ENCODE results near the gene VAT1.

VAT1 gene

DNA sequence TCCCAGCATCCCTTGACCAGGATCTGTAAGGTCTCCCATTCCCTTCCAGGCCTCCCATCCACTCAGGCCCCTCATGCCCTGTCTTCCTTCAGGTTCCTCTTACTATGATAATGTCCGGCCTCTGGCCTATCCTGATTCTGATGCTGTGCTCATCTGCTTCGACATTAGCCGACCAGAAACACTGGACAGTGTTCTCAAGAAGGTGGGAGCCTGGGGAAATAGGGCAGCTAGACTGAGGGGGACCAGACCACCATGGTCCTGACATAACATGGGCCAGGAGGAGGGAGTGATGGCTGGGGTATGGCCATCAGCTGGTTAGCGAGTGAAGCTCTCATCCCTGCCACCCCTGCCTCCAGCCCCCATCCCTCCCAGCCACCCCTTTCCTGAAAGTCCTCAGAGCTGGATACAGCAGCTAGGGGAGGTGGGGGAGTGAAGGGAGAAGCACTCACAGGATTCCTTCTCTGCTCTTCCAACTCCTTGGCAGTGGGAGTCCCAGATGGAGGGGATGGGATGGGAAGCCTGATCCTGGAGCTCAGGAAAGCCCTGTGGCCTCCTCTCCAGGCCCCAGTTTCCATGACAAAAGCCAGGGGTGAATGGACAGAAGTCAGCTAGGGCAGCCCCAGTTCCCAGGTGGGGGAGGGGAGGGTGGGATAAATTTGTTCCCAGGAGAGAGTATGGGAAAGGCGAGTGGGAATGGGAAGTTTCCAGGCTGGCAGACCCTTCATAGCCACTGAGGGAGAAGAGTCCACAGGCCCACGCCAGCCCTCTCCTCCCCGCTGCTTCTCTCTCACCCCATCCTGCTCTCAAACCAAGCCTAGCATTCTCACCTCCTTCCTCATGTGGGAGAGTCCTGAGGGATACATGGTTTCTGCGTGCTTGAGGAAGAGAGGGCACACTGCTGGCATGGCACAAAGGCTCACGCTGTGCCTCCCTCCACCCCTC is 5.2 kb upstream of the VAT1 start:
- DNase-seq (ENCODE audit: low spot score), result no peak

DNA sequence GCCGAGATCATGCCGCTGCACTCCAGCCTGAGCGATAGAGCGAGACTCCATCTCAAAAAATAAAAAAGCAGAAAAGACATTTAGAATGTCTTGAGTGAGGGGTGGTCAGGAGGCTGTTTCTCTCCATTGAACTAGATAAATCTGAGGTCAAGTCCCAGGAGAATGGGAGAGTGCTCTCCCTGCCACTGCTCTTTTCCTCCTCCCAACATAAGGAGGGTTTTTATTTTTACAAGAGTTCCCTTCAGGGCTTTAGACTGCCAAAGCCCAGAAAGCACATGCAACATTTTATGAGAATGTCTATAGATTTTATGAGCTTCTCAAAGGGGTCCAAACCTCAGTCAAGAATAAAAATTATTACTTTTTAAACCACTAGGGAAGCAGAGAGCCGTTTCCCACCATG is 4.4 kb upstream of the VAT1 start:
- DNase-seq (ENCODE audit: low spot score), result no peak

DNA sequence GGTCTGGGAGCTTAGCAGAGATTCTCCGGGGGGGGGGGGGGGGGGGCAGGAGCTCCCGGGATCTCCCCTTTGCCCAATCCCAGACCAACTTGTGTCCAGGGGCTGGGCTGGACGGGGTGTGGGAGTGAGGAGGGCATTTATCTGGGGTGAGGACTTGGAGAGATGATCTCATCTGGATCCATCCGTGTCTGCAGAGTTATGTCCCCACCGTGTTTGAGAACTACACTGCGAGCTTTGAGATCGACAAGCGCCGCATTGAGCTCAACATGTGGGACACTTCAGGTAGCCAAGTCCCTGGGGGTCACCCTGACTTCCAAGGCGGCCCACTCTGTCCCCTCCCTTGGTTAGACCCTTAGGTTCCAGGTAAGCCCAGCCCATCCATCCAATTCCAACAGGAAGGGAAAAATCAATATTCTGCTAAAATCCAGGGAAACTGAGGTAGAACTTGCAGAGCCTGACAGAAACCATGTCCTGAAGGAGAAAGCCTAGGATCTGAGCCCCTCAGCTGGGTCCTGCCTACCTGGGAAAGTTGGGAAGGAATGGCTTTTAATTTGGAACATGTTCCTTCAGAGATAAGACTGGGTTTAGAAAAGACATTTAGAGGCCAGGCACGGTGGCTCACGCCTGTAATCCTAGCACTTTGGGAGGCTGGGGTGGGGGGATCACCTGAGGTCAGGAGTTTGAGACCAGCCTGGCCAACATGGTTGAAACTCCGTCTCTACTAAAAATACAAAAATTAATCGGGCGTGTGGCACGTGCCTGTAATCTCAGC is 3.8 kb upstream of the VAT1 start:
- no peak for DNase-seq (ENCODE audit: low spot score)

DNA sequence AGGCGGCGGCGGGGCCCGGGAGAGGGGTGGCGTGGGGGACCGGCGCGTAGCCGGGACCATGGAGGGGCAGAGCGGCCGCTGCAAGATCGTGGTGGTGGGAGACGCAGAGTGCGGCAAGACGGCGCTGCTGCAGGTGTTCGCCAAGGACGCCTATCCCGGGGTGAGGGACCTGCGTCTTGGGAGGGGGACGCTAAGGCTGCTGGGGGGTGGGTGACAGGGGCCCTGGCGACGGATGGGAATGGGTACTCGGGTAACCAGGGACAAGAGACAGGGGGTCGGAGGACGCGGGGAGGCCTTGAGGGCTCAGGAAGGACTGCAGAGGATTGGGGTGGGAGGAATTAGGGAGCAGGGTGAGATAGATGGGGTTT is 3.1 kb upstream of the VAT1 start:
- DNase-seq (ENCODE audit: low spot score), result no peak

DNA sequence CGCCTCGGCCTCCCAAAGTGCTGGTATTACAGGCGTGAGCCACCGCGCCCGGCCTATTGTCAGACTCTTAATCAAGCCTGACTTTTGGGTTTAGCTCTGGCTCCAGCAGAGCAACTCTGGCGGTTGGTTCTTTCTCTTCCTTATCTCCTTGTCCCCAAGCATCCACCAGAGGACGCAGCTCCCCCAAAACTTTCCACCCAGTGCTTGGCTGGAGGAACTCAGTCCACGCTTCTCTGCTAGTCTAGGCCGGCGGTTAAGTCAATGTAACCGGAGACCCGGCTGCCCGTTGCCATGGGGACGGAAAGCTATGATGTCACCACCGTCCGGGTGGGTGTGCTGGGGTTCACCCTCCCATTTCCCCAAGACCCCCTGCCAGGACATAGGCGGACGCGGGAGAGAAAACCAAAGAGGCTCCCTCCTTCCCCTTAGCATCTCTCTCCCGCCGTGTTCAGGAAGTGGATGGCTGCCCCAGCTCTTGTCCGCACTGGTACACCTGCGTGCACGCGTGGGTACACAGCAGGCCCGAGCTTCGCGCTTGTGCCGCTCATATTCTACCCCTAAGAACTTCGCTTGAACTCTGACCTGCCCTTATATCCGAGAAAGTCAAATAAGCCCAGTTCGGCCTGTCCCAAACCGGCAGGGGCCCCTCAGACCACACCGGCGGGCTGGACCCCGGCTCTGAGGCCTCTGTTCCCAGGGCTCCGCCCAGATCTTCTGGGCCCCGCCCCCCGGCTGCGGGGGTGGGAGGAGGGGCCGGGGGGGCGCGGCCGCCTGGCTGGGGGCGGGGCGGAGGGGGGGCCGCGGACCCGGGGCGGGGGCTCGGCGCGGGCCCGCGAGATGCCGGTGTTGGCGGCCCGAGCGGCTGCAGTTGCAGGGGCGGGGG is 2.5 kb upstream of the VAT1 start, which contains the start of gene RND2:
TSS of gene RND2 (plus strand) at position 825 of the 883 bp plus-strand sequence. CDS start 117 bp downstream, outside the sequence.
- DNase-seq (ENCODE audit: low spot score), result peak; percentile 96

DNA sequence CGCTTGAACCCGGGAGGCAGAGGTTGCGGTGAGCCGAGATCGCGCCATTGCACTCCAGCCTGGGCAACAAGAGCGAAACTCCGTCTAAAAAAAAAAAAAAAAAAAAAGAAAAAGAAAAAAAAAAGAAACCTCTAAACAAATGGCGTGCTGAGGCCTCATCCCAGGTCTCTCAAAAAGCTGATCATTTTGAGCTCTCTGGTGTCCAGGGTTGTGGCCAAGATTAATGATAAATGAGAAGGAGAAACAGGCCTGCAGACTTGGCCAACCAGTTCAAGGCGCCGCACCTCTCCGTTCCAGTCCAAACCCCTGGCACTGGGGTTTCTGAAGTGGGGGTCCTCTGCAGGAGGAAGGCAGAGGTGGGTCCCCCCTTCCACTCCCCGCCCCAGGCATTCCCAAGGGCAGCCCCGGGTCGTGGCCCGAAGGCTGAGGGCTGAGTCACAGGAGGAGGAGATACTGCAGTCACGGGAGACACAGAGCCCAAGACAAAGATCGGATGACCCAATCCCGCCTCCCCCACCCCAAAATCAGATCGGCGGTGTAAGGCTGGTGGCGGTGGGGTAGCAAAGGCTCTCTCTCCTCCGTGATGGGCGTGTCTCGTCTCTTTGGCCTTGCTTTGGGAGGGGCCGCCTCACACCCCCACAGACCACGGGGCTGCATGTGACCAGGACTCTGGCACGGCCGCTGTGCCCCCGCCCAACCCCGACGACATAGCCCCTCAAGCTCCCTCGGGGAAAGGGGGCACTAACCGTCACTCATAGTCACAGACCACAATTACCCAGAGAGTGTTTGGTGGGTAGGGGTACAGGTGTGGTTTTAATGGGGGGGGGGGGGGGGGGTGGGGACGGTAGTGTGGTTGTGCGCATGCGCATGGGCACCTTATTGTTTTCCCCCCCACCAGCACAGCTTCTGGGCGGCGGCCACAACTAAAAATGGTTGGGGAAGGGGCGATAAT is 1.1 kb downstream of the VAT1 start:
- peak; percentile 52 for DNase-seq (ENCODE audit: low spot score)

DNA sequence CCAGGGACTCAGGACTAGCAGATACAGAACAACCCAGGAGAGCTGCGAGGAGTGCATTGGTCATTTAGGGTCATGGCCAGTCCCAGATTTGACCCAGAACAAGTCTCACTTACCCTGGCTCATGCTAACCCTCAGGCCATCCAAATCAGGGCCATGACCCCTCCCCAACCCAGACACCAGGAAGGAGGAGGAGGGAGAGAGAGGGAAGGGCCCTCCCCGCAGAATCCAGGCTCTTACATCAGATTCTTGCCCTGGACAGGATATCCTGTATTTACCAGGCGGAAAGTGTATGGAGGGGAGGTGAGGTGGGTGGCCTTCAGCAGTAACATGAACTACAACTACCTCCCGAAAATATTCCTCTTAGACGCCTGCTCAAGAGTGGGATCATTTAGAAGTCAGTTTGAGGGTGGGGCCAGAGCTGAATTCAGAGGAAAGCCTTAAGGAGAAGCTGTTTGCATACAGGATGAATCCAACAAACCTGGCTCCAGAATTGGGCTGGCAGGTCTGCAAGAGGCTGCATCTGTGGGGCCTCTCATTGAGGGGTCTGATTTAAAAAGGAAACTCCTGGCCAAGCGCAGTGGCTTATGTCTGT is 2.1 kb downstream of the VAT1 start:
- no peak for DNase-seq (ENCODE audit: low spot score)

DNA sequence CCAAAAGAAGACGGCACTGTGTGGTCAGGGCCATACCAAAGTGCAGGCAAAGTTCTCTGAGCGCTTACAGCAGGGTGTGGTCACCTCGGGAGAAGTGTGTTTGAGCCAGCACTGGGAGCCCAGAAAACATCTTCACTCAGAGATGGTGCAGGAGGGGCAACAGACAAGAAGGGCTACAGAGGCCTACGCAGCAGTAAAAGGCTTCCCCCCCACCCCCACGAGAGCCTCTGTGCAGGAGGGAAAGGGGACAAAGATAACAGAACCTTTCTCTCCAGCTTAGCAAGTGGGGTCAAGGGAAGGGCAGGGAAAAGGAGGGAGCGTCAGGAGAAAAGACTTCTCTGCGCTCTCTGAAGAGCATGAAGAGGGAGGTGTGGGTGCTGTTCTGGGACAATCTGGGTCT is 2.8 kb downstream of the VAT1 start:
- no peak for DNase-seq (ENCODE audit: low spot score)

DNA sequence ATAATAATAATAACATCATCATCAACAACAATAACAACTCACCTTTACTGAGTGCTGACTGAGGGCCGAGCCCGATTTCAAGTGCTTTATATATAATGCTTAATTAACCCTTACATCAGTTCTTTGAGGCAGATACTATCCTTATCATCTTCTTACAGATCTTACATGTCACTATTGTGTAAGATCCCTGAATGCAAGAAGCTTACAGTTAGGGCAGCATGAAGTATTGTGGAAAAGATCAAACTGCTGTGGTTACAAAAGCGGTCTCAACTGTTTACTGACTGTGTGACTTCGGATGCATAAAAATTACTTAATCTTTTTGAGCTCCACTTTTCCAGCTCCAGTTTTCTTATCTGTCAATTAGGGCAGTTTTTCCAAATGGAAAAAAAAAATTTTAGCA is 3.3 kb downstream of the VAT1 start:
- no peak for DNase-seq (ENCODE audit: low spot score)

DNA sequence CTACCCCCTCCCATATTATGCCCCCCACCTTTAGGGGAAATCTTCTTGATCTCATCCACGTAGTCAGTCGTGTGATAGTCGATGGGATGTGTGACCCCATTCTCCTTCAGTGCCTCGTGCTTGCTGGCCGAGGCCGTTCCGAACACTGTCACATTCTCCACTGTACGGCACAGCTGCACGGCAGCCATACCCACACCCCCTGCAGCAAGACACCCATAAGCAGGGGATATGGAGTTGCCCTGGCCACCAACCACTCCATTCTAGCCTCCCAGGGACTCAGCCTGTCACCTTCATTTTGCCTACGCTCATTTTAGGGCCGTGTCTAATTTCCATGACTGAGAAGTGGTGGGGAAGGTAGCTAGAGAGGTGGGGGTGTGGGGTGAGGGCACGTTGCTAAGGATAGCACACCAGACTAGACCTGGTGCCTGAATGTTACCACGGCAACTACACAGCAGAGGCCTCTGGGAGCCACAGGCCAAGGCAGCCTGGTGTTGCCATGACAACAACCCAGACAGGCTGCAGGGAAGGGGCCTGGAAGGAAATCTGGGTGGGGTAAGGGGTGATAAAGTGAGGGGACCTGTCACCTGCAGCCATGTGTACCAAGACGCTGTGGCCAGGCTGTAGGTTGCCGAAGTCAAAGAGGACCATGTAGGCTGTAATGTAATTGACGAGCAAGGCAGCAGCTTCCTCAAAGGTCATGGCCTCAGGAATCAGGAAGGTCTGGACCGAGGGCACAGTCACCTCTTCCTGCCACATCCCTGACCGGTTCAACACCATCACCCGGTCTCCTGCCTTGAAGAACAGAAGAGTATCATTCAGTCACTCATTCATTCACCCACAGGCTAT is 4.0 kb downstream of the VAT1 start:
- DNase-seq (ENCODE audit: low spot score), result peak; percentile 69

DNA sequence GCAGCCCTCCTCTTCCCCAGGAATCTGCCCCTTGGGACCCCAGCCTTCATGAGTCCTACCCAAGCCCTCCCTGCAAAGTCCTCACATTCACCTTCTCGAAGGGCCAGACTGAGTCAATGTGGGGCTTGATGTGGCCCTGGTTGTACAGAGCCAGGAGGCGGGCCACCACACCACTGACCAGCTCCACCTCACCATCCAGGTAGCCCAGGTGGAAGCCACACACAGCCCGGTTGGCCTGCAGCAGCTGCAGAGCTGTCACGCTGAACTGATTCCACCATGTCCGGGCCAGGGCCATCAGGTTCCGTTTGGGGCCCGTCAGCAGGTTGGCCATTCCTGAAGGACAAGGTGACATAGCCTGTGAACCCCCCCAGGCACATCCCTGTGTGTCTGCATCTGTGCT is 6.0 kb downstream of the VAT1 start:
- no peak for DNase-seq (ENCODE audit: low spot score)

DNA sequence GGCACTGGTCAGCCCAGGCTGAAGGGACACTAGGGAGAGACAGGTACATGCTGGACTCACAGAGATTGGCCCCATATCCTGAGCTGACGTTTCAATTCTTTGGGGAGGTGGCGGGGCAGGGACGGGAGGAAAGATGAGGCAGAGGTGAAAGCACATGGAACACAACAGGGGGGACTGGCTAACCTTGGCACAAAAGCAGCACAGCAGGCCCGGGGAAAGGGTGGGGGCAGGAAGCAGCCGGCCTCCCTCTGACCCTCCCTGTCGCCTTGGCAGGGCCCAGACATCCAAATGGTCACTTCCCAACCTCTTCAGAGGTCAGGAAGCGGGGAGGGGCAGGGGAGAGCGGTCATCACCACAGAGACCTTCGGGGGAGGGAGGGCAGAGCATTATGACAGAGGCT is 6.6 kb downstream of the VAT1 start:
- DNase-seq (ENCODE audit: low spot score), result no peak

DNA sequence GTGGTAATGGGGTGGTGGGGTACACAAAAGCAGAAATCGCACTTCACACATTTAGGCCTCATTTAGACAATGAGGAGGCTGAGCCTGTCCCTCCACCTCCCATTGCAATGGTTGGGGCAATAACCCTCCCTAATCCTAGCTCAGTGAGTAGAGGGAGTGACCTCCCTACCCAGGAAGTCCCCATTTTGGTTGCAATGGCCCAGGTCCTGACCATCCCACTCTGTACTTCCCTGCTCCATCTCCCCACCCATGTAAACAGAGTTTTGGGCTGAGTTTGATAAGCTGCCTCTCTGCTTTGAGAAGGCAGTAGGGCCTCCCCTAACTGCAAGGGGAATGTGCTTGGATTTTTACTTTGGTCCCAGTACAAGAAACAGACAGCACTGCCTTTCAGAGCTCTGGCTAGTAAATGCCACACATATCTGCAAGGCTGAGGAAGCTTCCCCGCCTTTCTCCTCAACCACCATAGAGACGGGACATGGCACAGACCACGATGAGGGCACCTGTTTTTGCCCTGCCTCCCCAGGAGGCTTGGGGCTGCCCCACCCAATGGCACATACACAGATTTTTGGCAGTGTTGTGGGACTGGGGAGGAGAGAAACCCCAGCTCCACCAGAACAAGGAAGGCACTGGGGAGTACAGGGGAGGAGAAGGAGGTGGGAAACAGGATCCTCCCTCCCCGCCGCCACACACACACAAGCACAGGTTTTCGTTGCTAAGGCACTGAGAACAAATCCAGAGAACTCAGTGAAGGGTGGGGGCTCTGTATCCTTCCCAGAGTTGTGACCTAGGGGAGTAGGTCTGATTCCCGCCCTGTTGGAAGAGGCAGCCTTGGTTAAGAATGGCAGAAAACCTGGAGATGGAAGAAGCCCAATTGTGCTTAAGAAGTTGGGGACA is 7.3 kb downstream of the VAT1 start:
- DNase-seq (ENCODE audit: low spot score), result no peak

DNA sequence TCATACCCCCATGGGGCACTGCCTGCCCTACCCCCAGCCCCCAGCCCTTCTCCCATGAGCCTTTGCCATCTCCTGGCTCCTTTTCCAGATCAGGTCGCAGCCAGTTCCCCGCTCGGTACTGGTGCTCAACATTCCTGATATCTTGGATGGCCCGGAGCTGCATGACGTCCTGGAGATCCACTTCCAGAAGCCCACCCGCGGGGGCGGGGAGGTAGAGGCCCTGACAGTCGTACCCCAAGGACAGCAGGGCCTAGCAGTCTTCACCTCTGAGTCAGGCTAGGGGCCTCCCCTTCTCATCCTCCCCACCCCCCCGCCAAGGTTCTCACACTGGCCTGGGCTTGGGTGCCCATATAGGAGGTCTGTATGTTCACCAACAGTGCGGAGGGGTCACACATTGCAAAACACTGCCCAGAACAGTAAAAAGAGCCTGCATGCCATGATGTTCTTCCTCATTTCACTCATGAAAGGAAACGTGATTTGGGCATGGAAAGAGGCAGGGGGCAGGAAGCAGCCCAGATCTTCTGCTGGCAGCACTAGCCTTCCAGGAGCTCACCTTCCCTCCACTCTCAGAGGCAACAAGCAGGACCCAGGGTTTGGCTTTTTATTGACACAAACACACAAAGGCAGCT is 8.1 kb downstream of the VAT1 start:
- no peak for DNase-seq (ENCODE audit: low spot score)

DNA sequence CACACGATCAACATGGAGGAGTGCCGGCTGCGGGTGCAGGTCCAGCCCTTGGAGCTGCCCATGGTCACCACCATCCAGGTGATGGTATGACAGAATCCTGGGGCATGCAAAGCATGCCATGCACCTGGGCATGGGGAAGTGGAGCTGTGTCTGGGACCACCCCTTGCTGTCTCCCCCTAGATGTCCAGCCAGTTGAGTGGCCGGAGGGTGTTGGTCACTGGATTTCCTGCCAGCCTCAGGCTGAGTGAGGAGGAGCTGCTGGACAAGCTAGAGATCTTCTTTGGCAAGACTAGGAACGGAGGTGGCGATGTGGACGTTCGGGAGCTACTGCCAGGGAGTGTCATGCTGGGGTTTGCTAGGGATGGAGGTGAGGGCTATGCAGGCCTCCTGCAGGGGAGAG is 8.9 kb downstream of the VAT1 start:
- no peak for DNase-seq (ENCODE audit: low spot score)

DNA sequence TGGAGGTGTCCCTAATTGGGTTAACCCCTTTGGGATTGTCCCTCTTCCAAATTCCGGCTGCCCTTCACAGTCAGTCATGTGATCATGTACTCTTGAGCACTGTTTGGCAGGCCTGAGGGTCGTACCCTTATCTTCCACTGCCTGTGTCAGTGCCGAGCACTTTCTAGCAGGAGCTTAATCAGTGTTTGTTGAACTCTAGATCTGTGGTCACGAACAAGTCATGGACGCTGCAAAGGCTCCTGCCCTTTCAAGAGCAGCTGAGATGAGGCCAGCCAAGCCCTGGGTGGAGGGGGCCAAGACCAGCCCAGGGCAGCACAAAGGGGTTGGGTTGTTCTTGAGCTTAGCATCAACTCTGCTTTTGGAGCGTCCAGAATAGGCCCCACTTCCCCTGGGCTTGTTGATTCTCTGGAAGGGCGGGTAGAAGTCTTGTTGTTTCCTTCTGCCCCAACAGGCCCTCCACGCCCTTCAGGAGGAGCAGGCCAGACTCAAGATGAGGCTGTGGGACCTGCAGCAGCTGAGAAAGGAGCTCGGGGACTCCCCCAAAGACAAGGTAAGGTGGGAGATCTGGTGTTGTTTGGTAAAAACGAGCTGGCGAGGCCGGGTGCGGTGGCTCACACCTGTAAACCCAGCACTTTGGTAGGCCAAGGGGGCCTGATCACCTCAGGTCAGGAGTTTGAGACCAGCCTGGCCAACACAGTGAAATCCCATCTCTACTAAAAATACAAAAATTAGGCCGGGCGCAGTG is 10.3 kb downstream of the VAT1 start:
- DNase-seq (ENCODE audit: low spot score), result no peak

DNA sequence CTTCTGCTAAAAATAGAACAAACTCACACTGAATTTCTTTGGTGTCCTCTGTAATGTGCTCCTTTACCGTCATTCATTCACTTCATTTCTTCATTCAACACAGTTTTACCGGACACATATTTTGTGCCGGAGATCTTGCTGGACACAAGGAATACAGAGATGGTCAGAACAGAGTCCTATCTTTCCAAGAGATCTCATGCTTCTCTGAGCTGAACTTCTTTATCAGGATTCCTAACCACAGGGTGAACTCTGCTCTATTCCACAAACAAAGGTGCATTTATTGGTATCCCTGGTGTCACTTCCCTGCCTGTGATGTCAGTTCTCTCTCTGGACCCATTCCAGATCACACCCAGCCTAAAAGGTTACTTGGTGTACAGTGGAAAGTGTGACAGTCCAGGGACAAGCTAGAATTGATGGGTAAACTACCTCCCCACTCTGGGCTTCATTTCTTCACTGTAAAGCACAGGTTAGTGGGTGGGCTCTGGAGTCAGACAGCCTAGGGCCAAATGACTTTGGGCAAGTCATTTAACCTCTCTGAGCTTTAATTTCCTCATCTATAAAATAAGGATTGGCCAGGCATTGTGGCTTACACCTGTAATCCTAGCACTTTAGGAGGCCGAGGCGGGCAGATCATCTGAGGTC is 11.4 kb downstream of the VAT1 start:
- no peak for DNase-seq (ENCODE audit: low spot score)
